Left hindlimb (tissue), 1 donor: ENCODE measurements around the gene C2orf92.

ENCODE experiments used
- DNase-seq: peaks from one replicate; pipeline ENCODE4 v3.0.0-alpha.2; 2018

The C2orf92 gene

GRCh38 chr2:97749581-97749980 lies 80.1 kb downstream of the C2orf92 start:
- no peak for DNase-seq

GRCh38 chr2:97750017-97750416 lies 80.5 kb downstream of the C2orf92 start:
- no peak for DNase-seq

- DNase-seq, result no peak
These were observed 82.2 kb downstream of the C2orf92 start for GRCh38 chr2:97751752-97752151.
